Left ventricle myocardium superior (tissue), 1 donor: ENCODE results near the gene KIF1B. TPM values are rescaled to one million over a fixed set of nuclear protein-coding genes. Genes with fewer than 3 reads are reported as not detected.

Source experiments
- ATAC-seq: fragments of 200-7000 bp; cut with Tn5 transposase; one replicate; pipeline ENCODE4 v1.9.1; 2020; ENCODE audit warnings: mild to moderate bottlenecking, moderate library complexity
- DNase-seq: peaks from one replicate; pipeline ENCODE4 v3.0.0-alpha.2; 2020
- intact Hi-C: fragments of 100-400 bp; cut with micrococcal nuclease; formaldehyde crosslinking; loops from one replicate; pipeline ENCODE4 v1.11.0; 2022
- total RNA-seq: library from RNA; stranded (reverse); fragmentation: NEBNext Ultra II Directional; extraction: Animal tissue kit (Norgen Biotek cat#: 25700); gene quantifications from one replicate; pipeline ENCODE4 v1.2.1, GENCODE V29; 2021
- donor health status: DM: no; HTN: yes; CAD: no; lungs with severe emphysema.

The KIF1B gene
- total RNA-seq, 1 donor from 2014 or later, result 69.3 TPM

- ATAC-seq, result peak; percentile 84
- DNase-seq, result no peak
- intact Hi-C loops, result no loop called here
Measured at GRCh38 chr1:10267319-10267718, 56.9 kb downstream of the KIF1B start.

GRCh38 chr1:10267921-10268320 lies 57.6 kb downstream of the KIF1B start:
- intact Hi-C loops, result no loop called here
- no peak for ATAC-seq
- no peak for DNase-seq

- no peak for ATAC-seq
- intact Hi-C loops, result no loop called here
- no peak for DNase-seq
Measured at GRCh38 chr1:10271090-10271489, 60.7 kb downstream of the KIF1B start.

- ATAC-seq, result no peak
- DNase-seq, result no peak
- intact Hi-C loops, result no loop called here
Measured at GRCh38 chr1:10271869-10272268, 61.5 kb downstream of the KIF1B start.

GRCh38 chr1:10272274-10272673 lies 61.9 kb downstream of the KIF1B start:
- no peak for ATAC-seq
- no peak for DNase-seq
- intact Hi-C loops, result no loop called here

GRCh38 chr1:10278880-10279279 lies 68.5 kb downstream of the KIF1B start:
- no peak for DNase-seq
- no peak for ATAC-seq
- intact Hi-C loops, result no loop called here

- DNase-seq, result no peak
- ATAC-seq, result no peak
- intact Hi-C loops, result no loop called here
Measured at GRCh38 chr1:10280439-10281350, 70.3 kb downstream of the KIF1B start.

- DNase-seq, result no peak
- no peak for ATAC-seq
- intact Hi-C loops, result no loop called here
Measured at GRCh38 chr1:10283318-10283984, 73.1 kb downstream of the KIF1B start.

GRCh38 chr1:10286244-10286643 lies 75.9 kb downstream of the KIF1B start:
- ATAC-seq (peak; percentile 95), DNase-seq (peak; percentile 38)
- intact Hi-C loops, result no loop called here

- no peak for ATAC-seq
- intact Hi-C loops, result no loop called here
Measured at GRCh38 chr1:10287023-10287645, 76.8 kb downstream of the KIF1B start.

GRCh38 chr1:10288029-10288615 lies 77.8 kb downstream of the KIF1B start:
- intact Hi-C loops, result no loop called here
- DNase-seq, result no peak
- no peak for ATAC-seq

More at GRCh38 chr1:10287023-10287645, 76.8 kb downstream of the KIF1B start:
- no peak for DNase-seq

- intact Hi-C loops, result no loop called here
- no peak for DNase-seq
- ATAC-seq, result no peak
Measured at GRCh38 chr1:10291705-10292104, 81.3 kb downstream of the KIF1B start.

- DNase-seq (no peak), ATAC-seq (no peak)
- intact Hi-C loops, result no loop called here
Measured at GRCh38 chr1:10292188-10292587, 81.8 kb downstream of the KIF1B start.

GRCh38 chr1:10295481-10296085 lies 85.2 kb downstream of the KIF1B start:
- DNase-seq (no peak), ATAC-seq (no peak)

GRCh38 chr1:10299151-10299550 lies 88.8 kb downstream of the KIF1B start:
- DNase-seq (no peak), ATAC-seq (no peak)
- intact Hi-C loops, result no loop called here

More at GRCh38 chr1:10295481-10296085, 85.2 kb downstream of the KIF1B start:
- intact Hi-C loops, result no loop called here

- intact Hi-C loops, result no loop called here
- no peak for ATAC-seq
- DNase-seq, result no peak
Measured at GRCh38 chr1:10302416-10302815, 92.0 kb downstream of the KIF1B start.

- DNase-seq (peak; percentile 31), ATAC-seq (peak; percentile 77)
- intact Hi-C loops, result no loop called here
Measured at GRCh38 chr1:10304295-10304694, 93.9 kb downstream of the KIF1B start.

- ATAC-seq (no peak), DNase-seq (no peak)
- intact Hi-C loops, result no loop called here
Measured at GRCh38 chr1:10306435-10306834, 96.1 kb downstream of the KIF1B start.

GRCh38 chr1:10308001-10308400 lies 97.6 kb downstream of the KIF1B start:
- peak; percentile 14 for ATAC-seq
- no peak for DNase-seq
- intact Hi-C loops, result no loop called here
